HFFc6 (cell line): ENCODE results near the gene RASSF3. TPM values are rescaled to one million over a fixed set of nuclear protein-coding genes. Genes with fewer than 3 reads are reported as not detected.
A peak's percentile ranks its signal among the peaks of the same experiment; 100 is the strongest.
"Not testable (repeated sequence)": the region's sequence is repeated elsewhere in the genome, so short reads cannot be mapped to it uniquely, and the experiment has no call there.

Source experiments
- DNase-seq: peaks from one replicate; pipeline ENCODE4 v3.0.0-alpha.2; 2018
- H3K27ac Mint-ChIP-seq: 2 replicates; pipeline ENCODE4 v1.8.0; 2020; ENCODE audit warnings: mild to moderate bottlenecking, mixed read lengths
- H3K27me3 Mint-ChIP-seq: 2 replicates; pipeline ENCODE4 v1.8.0; 2021; ENCODE audit warnings: mild to moderate bottlenecking, moderate library complexity, mixed read lengths; ENCODE audit not compliant: insufficient read depth
- H3K36me3 Mint-ChIP-seq: 2 replicates; pipeline ENCODE4 v1.8.0; 2021; ENCODE audit warnings: low read depth, mixed read lengths
- H3K4me1 Mint-ChIP-seq: 2 replicates; pipeline ENCODE4 v1.8.0; 2020; ENCODE audit warnings: low read depth, mixed read lengths
- H3K4me3 Mint-ChIP-seq: 2 replicates; pipeline ENCODE4 v1.8.0; 2020; ENCODE audit warnings: mild to moderate bottlenecking, moderate library complexity, mixed read lengths
- H3K9me3 Mint-ChIP-seq: 2 replicates; pipeline ENCODE4 v1.8.0; 2020; ENCODE audit warnings: mild to moderate bottlenecking, mixed read lengths
- total RNA-seq, 6 experiments: library from RNA; stranded (reverse); fragmentation: NEBNext Ultra II Directional; extraction: Animal tissue kit (Norgen Biotek cat#: 25700); gene quantifications; 2 replicates in 1 of 6; 3 replicates in 5 of 6; pipeline ENCODE4 v1.2.3, GENCODE V29; 2021
- TF ChIP-seq, protein P1 (sequence below): fragments of 200-600 bp; sonication (generic); IDR thresholded peaks from 2 replicates; pipeline ENCODE4 v1.5.0; 2021; ENCODE audit warnings: antibody characterized with exemption, mild to moderate bottlenecking

Gene RASSF3
- total RNA-seq, 6 experiments from 2014 or later, result 16.9 to 23.3 (median 20.6) TPM

DNA sequence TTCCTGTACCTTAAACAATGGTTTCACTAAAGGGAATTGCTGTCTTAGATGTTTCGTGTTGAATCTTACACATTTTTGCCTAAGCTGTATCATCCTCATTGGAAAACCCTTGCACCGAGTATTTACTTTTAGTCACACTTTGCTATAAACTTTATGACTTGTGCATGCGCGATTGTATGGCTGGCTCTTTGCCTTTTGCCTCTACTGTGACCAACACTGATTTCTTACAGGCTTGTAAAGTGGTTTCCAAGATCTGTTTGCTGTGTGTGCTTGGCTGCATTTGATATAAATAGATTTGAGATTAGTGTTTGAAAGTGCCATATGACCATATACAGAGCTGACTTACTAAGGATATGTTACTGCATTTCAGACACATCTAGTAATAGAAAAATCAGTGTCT is 40.5 kb downstream of the RASSF3 start:
- H3K4me3 Mint-ChIP-seq, result no peak overlapping the region
- H3K9me3 Mint-ChIP-seq, result no peaks in the 10 kb centered on the region
- no peaks in the 10 kb centered on the region for H3K27me3 Mint-ChIP-seq
- peaks cover 22% of the 10 kb centered on the region for H3K4me1 Mint-ChIP-seq
- TF ChIP-seq, protein P1, sequence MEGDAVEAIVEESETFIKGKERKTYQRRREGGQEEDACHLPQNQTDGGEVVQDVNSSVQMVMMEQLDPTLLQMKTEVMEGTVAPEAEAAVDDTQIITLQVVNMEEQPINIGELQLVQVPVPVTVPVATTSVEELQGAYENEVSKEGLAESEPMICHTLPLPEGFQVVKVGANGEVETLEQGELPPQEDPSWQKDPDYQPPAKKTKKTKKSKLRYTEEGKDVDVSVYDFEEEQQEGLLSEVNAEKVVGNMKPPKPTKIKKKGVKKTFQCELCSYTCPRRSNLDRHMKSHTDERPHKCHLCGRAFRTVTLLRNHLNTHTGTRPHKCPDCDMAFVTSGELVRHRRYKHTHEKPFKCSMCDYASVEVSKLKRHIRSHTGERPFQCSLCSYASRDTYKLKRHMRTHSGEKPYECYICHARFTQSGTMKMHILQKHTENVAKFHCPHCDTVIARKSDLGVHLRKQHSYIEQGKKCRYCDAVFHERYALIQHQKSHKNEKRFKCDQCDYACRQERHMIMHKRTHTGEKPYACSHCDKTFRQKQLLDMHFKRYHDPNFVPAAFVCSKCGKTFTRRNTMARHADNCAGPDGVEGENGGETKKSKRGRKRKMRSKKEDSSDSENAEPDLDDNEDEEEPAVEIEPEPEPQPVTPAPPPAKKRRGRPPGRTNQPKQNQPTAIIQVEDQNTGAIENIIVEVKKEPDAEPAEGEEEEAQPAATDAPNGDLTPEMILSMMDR, result no peak
- DNase-seq, result no peak
- H3K36me3 Mint-ChIP-seq, result no peaks in the 10 kb centered on the region
- H3K27ac Mint-ChIP-seq, result no peak overlapping the region; the same call in 1 of the 2 replicates

DNA sequence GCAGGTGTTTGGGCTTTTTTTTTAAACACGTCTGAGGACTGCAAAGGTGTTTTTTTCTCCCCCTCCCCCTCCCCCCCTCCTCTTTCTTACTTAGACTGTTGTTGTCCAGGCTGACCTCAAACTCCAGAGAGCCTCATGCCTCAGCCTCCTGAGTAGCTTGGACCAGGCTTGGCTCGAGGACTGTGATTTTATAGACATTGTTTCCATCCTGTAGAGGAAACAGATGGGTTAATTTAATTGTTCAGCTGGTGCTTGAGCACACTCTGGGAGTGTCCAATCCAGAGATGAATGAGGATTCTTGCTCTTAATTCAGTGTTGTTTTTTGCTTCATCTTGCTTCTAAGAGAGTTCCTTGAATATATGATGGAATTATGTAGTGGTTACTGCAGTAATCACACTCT is 42.1 kb downstream of the RASSF3 start:
- Mint-ChIP-seq H3K4me1 (peaks cover 32% of the 10 kb centered on the region), H3K4me3 (no peak overlapping the region), H3K27ac (no peak overlapping the region), H3K36me3 (no peaks in the 10 kb centered on the region; the same call in 1 of the 2 replicates), H3K9me3 (no peaks in the 10 kb centered on the region), H3K27me3 (no peaks in the 10 kb centered on the region)
- DNase-seq, result no peak
- TF ChIP-seq, protein P1, result no peak

DNA sequence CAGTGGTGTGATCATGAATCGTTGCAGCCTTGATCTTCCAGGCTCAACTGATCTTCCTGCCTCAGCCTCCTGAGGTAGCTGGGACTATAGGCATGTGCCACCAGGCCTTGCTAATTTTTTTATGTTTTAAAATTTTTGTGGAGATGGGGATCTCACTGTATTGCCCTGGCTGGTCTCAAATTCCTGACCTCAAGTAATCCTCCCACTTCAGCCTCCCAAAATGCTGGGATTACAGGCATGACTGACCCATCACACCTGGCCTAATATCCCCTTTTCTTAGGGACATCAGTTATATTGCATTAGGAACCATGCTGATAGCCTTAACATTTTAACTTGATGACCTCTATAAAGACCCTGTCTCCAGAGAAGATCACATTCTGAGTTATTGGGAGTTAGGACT is 42.8 kb downstream of the RASSF3 start:
- H3K4me1 Mint-ChIP-seq, result peaks cover 32% of the 10 kb centered on the region
- no peak overlapping the region; the same call in 1 of the 2 replicates for H3K27ac Mint-ChIP-seq
- DNase-seq, result no peak
- TF ChIP-seq, protein P1, result no peak
- H3K27me3 Mint-ChIP-seq, result no peaks in the 10 kb centered on the region
- no peaks in the 10 kb centered on the region; the same call in 1 of the 2 replicates for H3K36me3 Mint-ChIP-seq
- H3K4me3 Mint-ChIP-seq, result no peak overlapping the region
- no peaks in the 10 kb centered on the region for H3K9me3 Mint-ChIP-seq

DNA sequence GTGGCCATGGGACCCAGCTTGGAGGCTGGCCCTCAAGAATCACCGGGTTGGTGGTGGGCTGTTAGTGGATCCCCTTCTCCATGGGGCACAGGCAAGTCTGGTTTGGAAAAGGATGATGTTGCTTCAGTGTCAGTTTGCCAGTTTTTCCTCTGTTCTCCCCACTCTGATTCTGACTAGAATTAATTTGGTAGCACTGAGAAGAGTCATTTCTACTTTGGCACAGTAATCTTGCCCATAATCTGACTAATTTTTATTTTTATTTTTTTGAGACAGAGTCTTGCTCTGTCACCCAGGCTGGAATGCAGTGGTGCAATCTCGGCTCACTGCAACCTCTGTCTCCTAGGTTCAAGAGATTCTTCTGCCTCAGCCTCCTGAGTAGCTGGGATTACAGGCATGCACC is 43.6 kb downstream of the RASSF3 start:
- H3K36me3 Mint-ChIP-seq, H3K9me3 Mint-ChIP-seq, H3K4me3 Mint-ChIP-seq, H3K27me3 Mint-ChIP-seq: not testable (repeated sequence)
- Mint-ChIP-seq H3K27ac (peak overlapping the region; percentile 68), H3K4me1 (peaks cover 34% of the 10 kb centered on the region)
- peak; percentile 20 for DNase-seq

DNA sequence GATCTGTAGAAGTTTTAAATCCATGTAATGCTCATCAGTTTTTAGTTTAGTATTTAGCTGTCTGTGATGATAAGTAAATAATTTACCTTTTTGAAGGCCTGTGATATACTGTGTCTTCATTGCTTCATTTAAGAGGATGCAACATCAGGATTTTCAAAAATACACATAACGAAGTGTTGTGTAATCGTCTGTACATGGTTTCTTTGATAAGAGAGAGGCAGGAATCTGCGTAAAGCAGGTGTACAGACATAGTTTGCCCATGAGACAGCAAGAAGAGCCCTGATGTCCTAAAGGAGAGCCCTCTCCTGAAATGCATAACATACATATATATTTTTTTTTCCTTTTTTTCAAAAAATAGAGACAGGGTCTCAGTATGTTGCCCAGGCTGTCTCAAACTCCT is 44.8 kb downstream of the RASSF3 start:
- Mint-ChIP-seq H3K4me1 (peaks cover 37% of the 10 kb centered on the region), H3K27ac (no peak overlapping the region), H3K9me3 (no peaks in the 10 kb centered on the region), H3K27me3 (no peaks in the 10 kb centered on the region), H3K4me3 (no peak overlapping the region), H3K36me3 (no peaks in the 10 kb centered on the region; the same call in 1 of the 2 replicates)
- DNase-seq, result no peak
- TF ChIP-seq, protein P1, result no peak

DNA sequence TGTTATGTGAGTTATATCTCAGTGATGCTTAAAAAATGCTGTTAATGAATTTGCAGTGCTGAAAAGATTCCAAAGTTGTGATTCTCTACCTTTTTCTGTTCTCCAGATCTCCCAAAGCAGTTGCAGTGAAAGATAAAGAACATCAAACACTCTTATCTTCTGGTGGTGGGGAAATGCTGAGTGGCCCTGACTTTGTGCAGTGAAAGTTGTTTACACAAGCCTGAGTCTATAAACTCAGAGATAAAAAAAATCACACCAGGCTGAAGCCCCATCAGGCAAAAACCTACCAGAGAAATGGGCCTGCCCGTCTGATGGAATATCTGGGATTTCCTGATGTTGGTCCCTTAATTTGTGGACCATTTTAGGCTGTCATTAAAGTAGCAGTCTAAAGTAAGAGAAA is 46.1 kb downstream of the RASSF3 start:
- no peak overlapping the region for H3K27ac Mint-ChIP-seq
- TF ChIP-seq, protein P1, result no peak
- DNase-seq, result no peak
- no peaks in the 10 kb centered on the region for H3K9me3 Mint-ChIP-seq
- peaks cover 29% of the 10 kb centered on the region for H3K4me1 Mint-ChIP-seq
- H3K4me3 Mint-ChIP-seq, result no peak overlapping the region
- peaks cover 1% of the 10 kb centered on the region; the same call in 1 of the 2 replicates for H3K27me3 Mint-ChIP-seq
- no peaks in the 10 kb centered on the region; the same call in 1 of the 2 replicates for H3K36me3 Mint-ChIP-seq
